Neural crest cell (in vitro differentiated cells): ENCODE measurements around the gene PACRG. TPM values are rescaled to one million over a fixed set of nuclear protein-coding genes. Genes with fewer than 3 reads are reported as not detected.

Experiments used
- DNase-seq: peaks from one replicate; pipeline ENCODE4 v3.0.0; 2021; ENCODE audit warnings: low read depth, mixed read lengths, low spot score
- H3K27ac Mint-ChIP-seq: one replicate; pipeline ENCODE4 v1.8.0; 2021; ENCODE audit warnings: mild to moderate bottlenecking, mixed read lengths; ENCODE audit not compliant: unreplicated experiment
- H3K27me3 Mint-ChIP-seq: 2 replicates; pipeline ENCODE4 v1.8.0; 2021; ENCODE audit warnings: low read depth, mild to moderate bottlenecking, mixed read lengths
- H3K36me3 Mint-ChIP-seq: 2 replicates; pipeline ENCODE4 v1.8.0; 2021; ENCODE audit warnings: low read depth, mild to moderate bottlenecking, mixed read lengths
- H3K4me1 Mint-ChIP-seq: 2 replicates; pipeline ENCODE4 v1.8.0; 2021; ENCODE audit warnings: mixed read lengths
- H3K4me3 Mint-ChIP-seq: one replicate; pipeline ENCODE4 v1.8.0; 2021; ENCODE audit warnings: mild to moderate bottlenecking, mixed read lengths
- H3K9me3 Mint-ChIP-seq: 2 replicates; pipeline ENCODE4 v1.8.0; 2021; ENCODE audit warnings: mixed read lengths
- CTCF ChIP-seq: fragments of 200-600 bp; sonication (generic); conservative IDR thresholded peaks from 2 replicates; pipeline ENCODE4 v1.5.0; 2021; ENCODE audit warnings: antibody characterized with exemption, mild to moderate bottlenecking
- total RNA-seq: library from RNA; stranded (reverse); gene quantifications from 2 replicates; pipeline ENCODE4 v1.2.1, GENCODE V29; 2021

PACRG gene
- total RNA-seq, 1 donor from 2014 or later = 1.8 TPM

- Mint-ChIP-seq H3K9me3 (no peaks in the 10 kb centered on the region), H3K4me1 (peaks cover 10% of the 10 kb centered on the region), H3K4me3 (no peak overlapping the region), H3K36me3 (no peaks in the 10 kb centered on the region), H3K27ac (no peak overlapping the region), H3K27me3 (no peaks in the 10 kb centered on the region)
- no peak for TF ChIP-seq CTCF
- no peak for DNase-seq
Measured at GRCh38 chr6:162690158-162690557, 37.6 kb upstream of the PACRG start.

GRCh38 chr6:162697872-162698403, 29.8 kb upstream of the PACRG start:
- Mint-ChIP-seq H3K27me3 (no peaks in the 10 kb centered on the region), H3K4me1 (peaks cover 5% of the 10 kb centered on the region), H3K9me3 (no peaks in the 10 kb centered on the region), H3K36me3 (no peaks in the 10 kb centered on the region), H3K4me3 (no peak overlapping the region), H3K27ac (no peak overlapping the region)
- DNase-seq = no peak
- TF ChIP-seq CTCF = no peak

GRCh38 chr6:162698440-162698839, 29.3 kb upstream of the PACRG start:
- Mint-ChIP-seq H3K27ac (no peak overlapping the region), H3K36me3 (no peaks in the 10 kb centered on the region), H3K27me3 (no peaks in the 10 kb centered on the region), H3K9me3 (no peaks in the 10 kb centered on the region), H3K4me3 (no peak overlapping the region), H3K4me1 (peaks cover 5% of the 10 kb centered on the region)
- TF ChIP-seq CTCF = no peak
- no peak for DNase-seq

GRCh38 chr6:162699961-162700360, 27.8 kb upstream of the PACRG start:
- no peak overlapping the region for H3K27ac Mint-ChIP-seq
- no peak for TF ChIP-seq CTCF
- no peaks in the 10 kb centered on the region for H3K36me3 Mint-ChIP-seq
- H3K4me3 Mint-ChIP-seq = no peak overlapping the region
- H3K27me3 Mint-ChIP-seq = no peaks in the 10 kb centered on the region
- peaks cover 5% of the 10 kb centered on the region for H3K4me1 Mint-ChIP-seq
- H3K9me3 Mint-ChIP-seq = no peaks in the 10 kb centered on the region
- DNase-seq = no peak

GRCh38 chr6:162700966-162701365, 26.8 kb upstream of the PACRG start:
- Mint-ChIP-seq H3K36me3 (no peaks in the 10 kb centered on the region), H3K27me3 (no peaks in the 10 kb centered on the region), H3K4me1 (peaks cover 5% of the 10 kb centered on the region), H3K4me3 (no peak overlapping the region), H3K9me3 (no peaks in the 10 kb centered on the region), H3K27ac (no peak overlapping the region)
- no peak for DNase-seq
- TF ChIP-seq CTCF = no peak

GRCh38 chr6:162701551-162701950, 26.2 kb upstream of the PACRG start:
- DNase-seq = no peak
- TF ChIP-seq CTCF = no peak
- Mint-ChIP-seq H3K4me3 (no peak overlapping the region), H3K27ac (no peak overlapping the region), H3K9me3 (no peaks in the 10 kb centered on the region), H3K36me3 (no peaks in the 10 kb centered on the region), H3K4me1 (peaks cover 5% of the 10 kb centered on the region), H3K27me3 (no peaks in the 10 kb centered on the region)
